ENCODE results near the gene MSANTD2.

- TF ChIP-seq CTCF (conservative IDR thresholded peaks at IDR 0.05; ENCODE audit: low read depth, low read length) (no peak), RFX5 (IDR thresholded peaks at IDR 0.05; ENCODE audit: low read depth, low read length) (no peak), POLR2A (IDR thresholded peaks at IDR 0.05; ENCODE audit: low read depth, low read length) (no peak), CEBPB (IDR thresholded peaks at IDR 0.05; ENCODE audit: low read depth, low read length) (no peak), MXI1 (IDR thresholded peaks at IDR 0.05; ENCODE audit: borderline replicate concordance, low read depth, low read length) (no peak), RAD21 (IDR thresholded peaks at IDR 0.05; ENCODE audit: low read length) (no peak), USF2 (IDR thresholded peaks at IDR 0.05; ENCODE audit: low read depth, low read length) (no peak), SMC3 (IDR thresholded peaks at IDR 0.05; ENCODE audit: low read depth, low read length) (no peak), BHLHE40 (IDR thresholded peaks at IDR 0.05; ENCODE audit: low read depth, low read length) (no peak), CHD1 (IDR thresholded peaks at IDR 0.05; ENCODE audit: low read depth, low read length) (no peak), FOS (IDR thresholded peaks at IDR 0.05; ENCODE audit: low read depth, low read length) (no peak), MAFK (IDR thresholded peaks at IDR 0.05; ENCODE audit: low read depth, low read length) (no peak), MAZ (IDR thresholded peaks at IDR 0.05; ENCODE audit: borderline replicate concordance, low read depth, low read length) (no peak), RCOR1 (IDR thresholded peaks at IDR 0.05; ENCODE audit: insufficient replicate concordance, low read length) (no peak)
Measured at GRCh38 chr11:124823512-124824376, 23.5 kb upstream of the MSANTD2 start.
